ENCODE measurements around the gene KIAA1191. TPM values are rescaled to one million over a fixed set of nuclear protein-coding genes. Genes with fewer than 3 reads are reported as not detected.

KIAA1191 gene
- total RNA-seq, 1 donor from 2014 or later = 41.9 TPM

DNA sequence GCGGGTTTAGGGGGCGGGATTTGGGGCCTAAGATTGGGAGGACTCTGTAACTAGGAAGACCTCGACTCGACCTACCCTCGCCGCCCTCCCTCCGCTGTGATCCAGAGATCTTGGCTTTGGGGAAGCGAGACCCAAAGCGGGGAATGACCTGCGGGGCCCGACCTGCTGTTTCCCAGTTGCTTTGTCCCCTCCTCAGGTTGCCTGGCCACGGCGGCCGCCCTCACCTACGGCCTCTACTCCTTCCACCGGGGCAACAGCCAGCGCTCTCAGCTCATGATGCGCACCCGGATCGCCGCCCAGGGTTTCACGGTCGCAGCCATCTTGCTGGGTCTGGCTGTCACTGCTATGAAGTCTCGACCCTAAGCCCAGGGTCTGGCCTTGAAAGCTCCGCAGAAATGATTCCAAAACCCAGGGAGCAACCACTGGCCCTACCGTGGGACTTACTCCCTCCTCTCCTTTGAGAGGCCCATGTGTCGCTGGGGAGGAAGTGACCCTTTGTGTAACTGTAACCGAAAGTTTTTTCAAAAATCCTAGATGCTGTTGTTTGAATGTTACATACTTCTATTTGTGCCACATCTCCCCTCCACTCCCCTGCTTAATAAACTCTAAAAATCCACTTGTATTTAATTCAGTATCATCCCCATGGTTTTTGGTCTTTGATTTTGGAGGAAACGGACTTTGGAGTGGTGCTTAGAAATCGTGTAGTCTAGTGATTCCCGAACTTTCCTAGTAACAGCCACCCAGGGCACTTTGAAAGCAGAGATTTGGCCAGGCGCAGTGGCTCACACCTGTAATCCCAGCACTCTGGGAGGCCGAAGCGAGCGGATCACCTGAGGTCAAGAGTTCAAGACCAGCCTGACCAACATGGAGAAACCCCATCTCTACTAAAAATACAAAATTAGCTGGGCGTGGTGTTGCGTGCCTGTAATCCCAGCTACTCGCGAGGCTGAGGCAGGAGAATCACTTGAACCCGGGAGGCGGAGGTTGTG, 27.9 kb upstream of the KIAA1191 start:
- no peak for DNase-seq

DNA sequence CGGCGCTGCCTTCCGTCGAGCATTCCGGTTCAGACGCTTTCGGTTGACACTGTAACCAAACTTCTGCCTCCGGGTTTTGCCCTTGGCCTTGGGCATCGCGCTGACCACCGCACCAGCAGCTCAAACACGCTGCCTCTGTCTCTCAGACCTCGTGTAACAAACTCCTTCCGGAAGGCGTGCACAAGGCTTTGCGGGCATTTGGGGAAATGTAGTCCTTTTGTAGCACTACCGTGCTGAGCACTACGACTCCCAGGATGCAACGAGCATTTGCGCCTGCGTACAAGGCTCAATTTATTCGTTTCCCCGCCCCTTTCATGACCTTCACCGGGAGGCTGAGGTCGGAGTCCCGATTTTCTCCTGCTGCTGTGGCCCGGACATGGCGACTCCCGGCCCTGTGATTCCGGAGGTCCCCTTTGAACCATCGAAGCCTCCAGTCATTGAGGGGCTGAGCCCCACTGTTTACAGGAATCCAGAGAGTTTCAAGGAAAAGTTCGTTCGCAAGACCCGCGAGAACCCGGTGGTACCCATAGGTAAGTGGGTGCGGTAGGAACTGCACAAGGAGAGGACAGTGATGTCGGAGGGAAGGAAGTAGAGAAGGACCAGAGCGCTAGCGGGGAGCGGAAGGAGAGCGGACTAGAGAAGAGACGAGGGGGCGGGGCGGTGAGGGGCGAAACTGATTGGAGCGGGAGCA, 27.0 kb upstream of the KIAA1191 start, which contains the start of the genes HIGD2A and NOP16:
TSS of gene HIGD2A (plus strand) at position 308 of the 691 bp plus-strand sequence. CDS start at position 377, 69 bp downstream.
TSS of gene NOP16 (minus strand) at position 155 of the 691 bp plus-strand sequence. CDS start at position 96, 59 bp downstream.
- peak; percentile 99 for DNase-seq

- no peak for DNase-seq
These were observed 26.5 kb upstream of the KIAA1191 start for GRCh38 chr5:176388003-176388443.

DNA sequence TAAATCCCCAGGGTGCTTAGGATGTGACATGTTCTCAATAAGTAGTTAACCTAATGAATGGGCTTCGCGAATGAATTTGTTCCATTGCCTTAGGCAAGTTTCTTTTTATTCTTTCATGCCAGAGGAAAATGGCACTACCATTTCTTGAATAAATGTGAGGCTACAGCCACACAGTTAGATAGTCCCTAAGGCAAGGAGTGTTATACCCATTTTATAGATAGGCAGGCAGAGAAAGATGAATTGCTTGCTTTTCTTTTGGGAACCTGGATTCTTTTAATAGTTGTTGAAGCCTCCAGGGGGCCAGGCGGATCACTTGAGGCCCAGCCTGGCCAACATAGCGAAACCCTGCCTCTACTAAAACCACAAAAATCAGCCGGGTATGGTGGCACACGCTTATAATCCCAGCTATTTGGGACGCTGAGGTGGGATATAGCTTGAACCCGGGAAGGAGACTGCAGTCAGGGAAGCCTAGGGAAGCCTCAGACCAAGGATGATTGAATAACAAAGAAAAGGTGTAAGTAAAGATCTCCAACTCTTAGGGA, 25.9 kb upstream of the KIAA1191 start:
- no peak for DNase-seq

GRCh38 chr5:176386491-176386890, 24.9 kb upstream of the KIAA1191 start:
- no peak for DNase-seq

GRCh38 chr5:176384991-176385390, 23.4 kb upstream of the KIAA1191 start:
- DNase-seq = no peak

DNA sequence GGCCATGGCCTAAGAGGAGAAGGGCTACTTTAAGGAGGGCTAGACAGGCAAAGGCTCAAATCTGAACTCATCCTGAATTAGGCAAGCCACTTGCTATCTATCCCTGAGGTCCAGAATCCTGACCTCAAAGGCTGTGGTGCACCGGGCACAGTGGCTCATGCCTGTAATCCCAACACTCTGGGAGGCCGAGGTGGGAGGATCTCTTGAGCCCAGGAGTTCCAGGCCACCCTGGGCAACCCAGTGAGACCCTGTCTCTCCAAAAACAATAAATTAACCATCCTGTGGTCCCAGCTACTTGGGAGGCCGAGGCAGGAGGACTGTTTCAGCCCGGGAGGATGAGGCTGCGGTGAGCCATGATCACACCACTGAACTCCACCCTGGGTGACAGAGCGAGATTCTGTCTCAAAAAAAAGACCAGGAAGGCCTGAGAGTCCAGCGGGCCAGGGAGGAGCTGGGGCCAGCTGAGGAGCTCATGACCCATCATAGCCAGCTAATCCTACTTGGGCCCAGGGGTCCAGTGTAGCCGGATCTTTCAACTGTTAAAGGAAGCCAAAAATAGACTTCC, 22.9 kb upstream of the KIAA1191 start:
- no peak for DNase-seq

- DNase-seq = no peak
These were observed 22.4 kb upstream of the KIAA1191 start for GRCh38 chr5:176383961-176384360.

DNA sequence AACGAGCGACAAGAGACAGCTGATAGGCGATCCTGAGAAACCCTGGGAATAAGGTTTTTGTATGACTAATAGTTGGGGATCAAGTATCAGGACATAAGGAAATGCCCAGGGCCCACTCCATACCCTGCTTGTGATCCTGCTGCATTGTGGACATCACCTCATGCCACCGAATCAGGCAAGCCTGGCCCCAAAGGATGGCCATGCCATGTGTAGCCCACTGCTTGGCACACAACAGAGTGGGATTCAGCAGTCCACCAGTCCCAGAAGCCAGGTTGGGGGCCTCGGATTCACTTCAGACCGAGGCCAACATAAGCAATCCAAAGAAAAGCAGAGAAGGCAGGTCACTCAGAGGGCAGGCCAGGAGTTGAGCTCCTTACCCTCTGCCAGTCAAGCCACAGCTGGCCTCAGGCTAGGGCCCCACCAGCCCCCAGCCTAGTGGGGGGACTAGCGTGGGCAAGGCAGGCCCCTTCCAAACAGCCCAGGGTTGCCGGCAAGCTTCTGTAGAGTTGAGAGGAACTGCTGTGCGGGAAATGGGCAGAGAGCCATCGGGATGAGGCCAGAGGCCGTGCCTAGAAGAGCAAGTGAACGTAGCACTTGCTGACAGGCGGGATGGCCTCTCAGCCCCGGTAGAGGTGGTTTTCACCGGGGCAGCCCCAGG, 21.8 kb upstream of the KIAA1191 start:
- DNase-seq = no peak

- no peak for DNase-seq
These were observed 21.2 kb upstream of the KIAA1191 start for GRCh38 chr5:176382721-176383120.

- no peak for DNase-seq
These were observed 20.4 kb upstream of the KIAA1191 start for GRCh38 chr5:176381979-176382378.

- DNase-seq = no peak
These were observed 19.9 kb upstream of the KIAA1191 start for GRCh38 chr5:176381423-176381822.

GRCh38 chr5:176379881-176380280, 18.3 kb upstream of the KIAA1191 start:
- DNase-seq = no peak

- DNase-seq = no peak
These were observed 11.7 kb upstream of the KIAA1191 start for GRCh38 chr5:176373100-176373818.

DNA sequence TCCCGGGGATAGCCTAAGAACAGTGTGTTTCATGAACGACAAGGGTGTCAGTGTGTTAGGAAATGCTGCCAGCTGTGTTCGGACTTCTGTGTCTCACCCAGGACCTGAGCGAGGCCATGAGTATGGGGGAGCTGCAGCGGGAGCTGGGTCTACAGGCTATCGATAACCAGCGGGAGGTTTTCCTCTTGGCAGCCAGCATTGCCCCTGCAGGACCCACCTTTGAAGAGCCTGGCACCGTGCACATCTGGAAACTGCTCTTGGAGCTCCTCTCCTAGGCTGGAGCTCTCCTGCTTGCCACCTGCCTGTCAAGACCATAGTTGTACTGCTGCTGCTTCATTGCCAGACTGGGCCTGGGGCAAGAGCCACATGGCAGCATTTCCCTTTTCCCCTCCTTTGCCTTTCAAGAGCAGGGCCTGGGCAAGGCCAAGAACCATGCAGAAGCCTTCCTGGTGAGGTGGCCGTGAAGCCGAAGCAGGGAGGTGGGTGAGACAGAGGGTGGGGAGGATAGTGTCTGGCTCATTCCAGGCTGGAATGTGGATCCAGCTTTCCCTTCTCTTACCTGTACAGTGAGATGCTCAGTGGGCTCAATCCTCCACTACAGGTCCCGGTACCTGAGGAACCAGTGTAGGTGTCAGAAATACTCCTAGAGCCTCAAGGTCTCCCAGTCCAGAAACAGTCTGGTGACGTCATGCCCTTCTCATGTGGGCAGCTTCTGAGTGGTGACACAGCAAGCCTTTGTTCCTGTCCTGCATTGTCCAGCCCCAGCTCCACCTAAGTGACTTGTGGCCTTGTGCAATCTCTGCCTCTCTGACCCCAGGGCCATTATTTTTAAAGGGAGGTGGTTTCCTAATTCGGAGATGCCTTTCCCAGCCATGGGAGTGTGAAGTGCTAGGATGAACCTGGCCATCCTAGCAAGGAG, 10.3 kb upstream of the KIAA1191 start:
- DNase-seq = no peak

GRCh38 chr5:176369934-176370711, 8.6 kb upstream of the KIAA1191 start:
- DNase-seq = no peak

DNA sequence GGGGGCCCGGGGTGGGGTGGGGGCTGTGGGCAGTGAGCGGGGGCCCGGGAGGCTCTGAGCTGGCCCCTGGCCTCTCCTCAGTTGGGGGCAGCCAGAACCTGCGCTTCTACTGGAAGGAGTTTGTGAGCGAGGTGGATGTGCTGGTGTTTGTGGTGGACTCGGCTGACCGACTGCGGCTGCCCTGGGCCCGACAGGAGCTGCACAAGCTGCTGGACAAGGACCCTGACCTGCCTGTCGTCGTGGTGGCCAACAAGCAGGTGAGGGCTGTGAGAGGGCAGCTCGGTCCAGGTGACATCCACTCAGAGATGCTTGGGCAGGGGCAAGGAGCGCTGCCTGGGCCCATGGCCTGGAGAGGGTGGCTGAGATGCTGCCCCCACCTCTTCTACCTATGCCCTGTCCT, 7.2 kb upstream of the KIAA1191 start:
- no peak for DNase-seq

DNA sequence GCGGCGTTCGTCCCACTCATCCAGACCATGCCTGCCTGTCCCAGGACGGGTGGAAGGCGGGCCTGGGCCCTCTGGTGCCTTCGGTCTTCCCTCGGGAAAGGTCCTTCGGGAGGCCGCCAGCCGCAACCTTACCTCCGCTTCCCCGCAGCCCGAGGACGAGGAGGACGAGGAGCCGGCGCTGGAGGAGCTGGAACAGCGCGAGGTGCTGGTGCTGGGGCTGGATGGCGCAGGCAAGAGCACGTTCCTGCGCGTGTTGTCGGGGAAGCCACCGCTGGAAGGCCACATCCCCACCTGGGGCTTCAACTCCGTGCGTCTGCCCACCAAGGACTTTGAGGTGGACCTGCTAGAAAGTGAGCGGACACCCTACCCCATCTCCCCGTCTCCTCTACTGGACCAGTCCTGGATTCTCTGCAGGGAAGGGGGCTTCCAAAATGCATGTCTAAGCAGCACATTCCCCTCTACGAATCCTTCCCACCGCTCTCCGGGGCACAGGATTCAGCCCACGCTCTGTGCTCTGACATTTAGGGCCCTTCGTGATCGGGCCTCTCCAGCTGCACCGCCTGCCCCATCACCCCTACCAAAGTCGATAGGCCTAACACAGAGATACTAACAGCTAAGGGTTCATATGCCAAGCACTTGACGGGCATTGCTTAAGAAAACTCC, 4.8 kb upstream of the KIAA1191 start:
- no peak for DNase-seq

Data from skin of body (tissue), 2 donors.